22Rv1 (cell line): Measurements from ENCODE around the gene GTF2H2C.
"Not testable (repeated sequence)": the region's sequence is repeated elsewhere in the genome, so short reads cannot be mapped to it uniquely, and the experiment has no call there.

Source experiments
- CTCF ChIP-seq: fragments of 450-650 bp; IDR thresholded peaks from 2 replicates; pipeline ENCODE4 v1.5.1; 2017; ENCODE audit warnings: mild to moderate bottlenecking
- ZFX ChIP-seq: fragments of 450-650 bp; IDR thresholded peaks from 2 replicates; pipeline ENCODE4 v1.6.1; 2017; ENCODE audit warnings: antibody characterized with exemption, borderline replicate concordance

GRCh38 chr5:69560587-69561431 lies 818 bp downstream of the GTF2H2C start:
- TF ChIP-seq CTCF, ZFX: not testable (repeated sequence)
